Measurements from ENCODE around the gene CALM3. TPM values are rescaled to one million over a fixed set of nuclear protein-coding genes. Genes with fewer than 3 reads are reported as not detected.

The CALM3 gene
- total RNA-seq, 1 experiment from 2014 or later: 343 TPM

DNA sequence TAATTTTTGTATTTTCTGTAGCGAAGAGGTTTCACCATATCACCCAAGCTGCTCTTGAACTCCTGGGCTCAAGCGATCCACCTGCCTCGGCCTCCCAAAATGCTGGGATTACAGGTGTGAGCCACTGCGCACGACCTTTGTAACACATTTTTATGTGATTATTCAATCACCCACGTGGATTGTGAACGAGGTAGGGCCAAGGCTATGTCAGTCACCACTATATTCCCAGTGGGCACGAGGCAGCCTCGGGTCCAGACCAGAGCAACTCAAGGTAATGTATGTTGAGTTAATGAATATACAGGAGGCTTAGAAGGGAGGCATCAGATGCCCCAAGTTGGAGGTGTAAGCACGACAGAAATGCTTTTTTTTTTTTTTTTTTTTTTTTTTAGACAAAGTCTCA lies 14.8 kb downstream of the CALM3 start:
- peaks cover 10% of the 10 kb centered on the region for H3K27me3 Mint-ChIP-seq (ENCODE audit: low read depth)
- no peaks in the 10 kb centered on the region for H3K79me1 ChIP-seq (ENCODE audit: insufficient read depth, low read depth, low read length, poor library complexity, severe bottlenecking)
- H3K27me3 ChIP-seq (ENCODE audit: insufficient read depth, low read length): no peaks in the 10 kb centered on the region
- H3K18ac ChIP-seq (ENCODE audit: insufficient read length, low read depth, low read length): no peak overlapping the region
- no peak overlapping the region for H4K8ac ChIP-seq (replicated peaks; ENCODE audit: insufficient read length, low read depth, low read length)
- H4K20me1 ChIP-seq (ENCODE audit: control insufficient read depth, insufficient read depth, insufficient read length): no peaks in the 10 kb centered on the region
- no peak overlapping the region for H2BK12ac ChIP-seq (ENCODE audit: insufficient read length, low read depth, low read length)
- H3K23me2 ChIP-seq (ENCODE audit: insufficient read length, low read depth, low read length, poor library complexity, severe bottlenecking): no peaks in the 10 kb centered on the region
- DNase-seq: no peak
- no peak overlapping the region for H2BK15ac ChIP-seq (ENCODE audit: low read depth, low read length)
- H2AFZ ChIP-seq (ENCODE audit: low read length): no peak overlapping the region
- H3K9me3 Mint-ChIP-seq: no peaks in the 10 kb centered on the region
- H3K4me1 ChIP-seq (ENCODE audit: insufficient read depth, low read length): no peaks in the 10 kb centered on the region; the same call in 1 of the 2 replicates
- H2AK5ac ChIP-seq (ENCODE audit: insufficient read length, low read length): no peak overlapping the region
- H2BK20ac ChIP-seq (ENCODE audit: low read depth, low read length, poor library complexity, severe bottlenecking): no peak overlapping the region
- no peaks in the 10 kb centered on the region for H3K79me2 ChIP-seq (ENCODE audit: insufficient read depth, low read length)
- H3K23ac ChIP-seq (ENCODE audit: insufficient read length, low read depth, low read length): no peak overlapping the region
- no peaks in the 10 kb centered on the region for H3K9me3 ChIP-seq (ENCODE audit: control insufficient read depth, low read depth, low read length)
- no peak overlapping the region for H3T11ph ChIP-seq (ENCODE audit: low read length)
- no peak overlapping the region for H3K27ac ChIP-seq (ENCODE audit: insufficient read length, low read depth, low read length)
- no peak overlapping the region for H2BK120ac ChIP-seq (ENCODE audit: low read depth, low read length, poor library complexity, severe bottlenecking)
- H3K4ac ChIP-seq (ENCODE audit: low read depth, low read length): no peak overlapping the region
- no CpG with 5 or more reads among the region's 10 CpGs for WGBS (ENCODE audit: extremely low coverage, insufficient read length, low lambda C conversion rate)
- no peak overlapping the region for H2BK5ac ChIP-seq (ENCODE audit: insufficient read length, low read length)
- no peak overlapping the region for H3K56ac ChIP-seq (ENCODE audit: insufficient read length, low read depth, low read length)
- no peak overlapping the region for H4K91ac ChIP-seq (ENCODE audit: insufficient read length, low read depth, low read length)
- H3K4me2 ChIP-seq (ENCODE audit: insufficient read depth, insufficient read length, low read length): no peak overlapping the region
- no peak overlapping the region for H3K14ac ChIP-seq (ENCODE audit: insufficient read depth, low read length)
- TF ChIP-seq, protein P1, sequence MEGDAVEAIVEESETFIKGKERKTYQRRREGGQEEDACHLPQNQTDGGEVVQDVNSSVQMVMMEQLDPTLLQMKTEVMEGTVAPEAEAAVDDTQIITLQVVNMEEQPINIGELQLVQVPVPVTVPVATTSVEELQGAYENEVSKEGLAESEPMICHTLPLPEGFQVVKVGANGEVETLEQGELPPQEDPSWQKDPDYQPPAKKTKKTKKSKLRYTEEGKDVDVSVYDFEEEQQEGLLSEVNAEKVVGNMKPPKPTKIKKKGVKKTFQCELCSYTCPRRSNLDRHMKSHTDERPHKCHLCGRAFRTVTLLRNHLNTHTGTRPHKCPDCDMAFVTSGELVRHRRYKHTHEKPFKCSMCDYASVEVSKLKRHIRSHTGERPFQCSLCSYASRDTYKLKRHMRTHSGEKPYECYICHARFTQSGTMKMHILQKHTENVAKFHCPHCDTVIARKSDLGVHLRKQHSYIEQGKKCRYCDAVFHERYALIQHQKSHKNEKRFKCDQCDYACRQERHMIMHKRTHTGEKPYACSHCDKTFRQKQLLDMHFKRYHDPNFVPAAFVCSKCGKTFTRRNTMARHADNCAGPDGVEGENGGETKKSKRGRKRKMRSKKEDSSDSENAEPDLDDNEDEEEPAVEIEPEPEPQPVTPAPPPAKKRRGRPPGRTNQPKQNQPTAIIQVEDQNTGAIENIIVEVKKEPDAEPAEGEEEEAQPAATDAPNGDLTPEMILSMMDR (conservative IDR thresholded peaks at IDR 0.05): no peak
- no peak overlapping the region for H4K5ac ChIP-seq (ENCODE audit: insufficient read length, low read depth, low read length)
- H3K4me3 Mint-ChIP-seq: no peak overlapping the region
- H3K36me3 Mint-ChIP-seq (ENCODE audit: insufficient read depth in 1 of 3, low read depth in 3 of 3): no peaks in the 10 kb centered on the region
- H3K4me1 Mint-ChIP-seq: peaks cover 11 to 19% of the 10 kb centered on the region in 2 experiments; a peak in 3 of 4 replicates
- no peak overlapping the region for H3K27ac Mint-ChIP-seq
- no peak overlapping the region for H3K9ac ChIP-seq (ENCODE audit: extremely low read depth, insufficient read length, low read length)

Measured in H9 (cell line).